Osteocyte (in vitro differentiated cells): ENCODE data around the gene DDX56. TPM values are rescaled to one million over a fixed set of nuclear protein-coding genes. Genes with fewer than 3 reads are reported as not detected.

Source experiments
- DNase-seq: peaks from one replicate; pipeline ENCODE4 v3.0.0; 2021; ENCODE audit warnings: mixed read lengths; ENCODE audit not compliant: unreplicated experiment; ENCODE audit errors: extremely low spot score
- H3K27ac Mint-ChIP-seq: one replicate; pipeline ENCODE4 v1.8.0; 2021; ENCODE audit warnings: mild to moderate bottlenecking, mixed read lengths; ENCODE audit not compliant: unreplicated experiment
- H3K27me3 Mint-ChIP-seq: one replicate; pipeline ENCODE4 v1.8.0; 2021; ENCODE audit warnings: mixed read lengths; ENCODE audit not compliant: unreplicated experiment
- H3K36me3 Mint-ChIP-seq: one replicate; pipeline ENCODE4 v1.8.0; 2021; ENCODE audit warnings: mixed read lengths; ENCODE audit not compliant: unreplicated experiment
- H3K4me1 Mint-ChIP-seq: one replicate; pipeline ENCODE4 v1.8.0; 2021; ENCODE audit warnings: mixed read lengths; ENCODE audit not compliant: unreplicated experiment
- H3K4me3 Mint-ChIP-seq: one replicate; pipeline ENCODE4 v1.8.0; 2021; ENCODE audit warnings: mild to moderate bottlenecking, moderate library complexity, mixed read lengths; ENCODE audit not compliant: unreplicated experiment
- H3K9me3 Mint-ChIP-seq: one replicate; pipeline ENCODE4 v1.8.0; 2021; ENCODE audit warnings: mixed read lengths; ENCODE audit not compliant: unreplicated experiment
- total RNA-seq: library from RNA; stranded (reverse); gene quantifications from 2 replicates; pipeline ENCODE4 v1.2.1, GENCODE V29; 2021
- TF ChIP-seq, protein P1 (sequence below): fragments of 200-600 bp; sonication (generic); IDR thresholded peaks from 2 replicates; pipeline ENCODE4 v1.5.0; 2021; ENCODE audit warnings: antibody characterized with exemption, mild to moderate bottlenecking, moderate library complexity

DDX56 gene
- total RNA-seq, 1 donor from 2014 or later: 67.0 TPM

DNA sequence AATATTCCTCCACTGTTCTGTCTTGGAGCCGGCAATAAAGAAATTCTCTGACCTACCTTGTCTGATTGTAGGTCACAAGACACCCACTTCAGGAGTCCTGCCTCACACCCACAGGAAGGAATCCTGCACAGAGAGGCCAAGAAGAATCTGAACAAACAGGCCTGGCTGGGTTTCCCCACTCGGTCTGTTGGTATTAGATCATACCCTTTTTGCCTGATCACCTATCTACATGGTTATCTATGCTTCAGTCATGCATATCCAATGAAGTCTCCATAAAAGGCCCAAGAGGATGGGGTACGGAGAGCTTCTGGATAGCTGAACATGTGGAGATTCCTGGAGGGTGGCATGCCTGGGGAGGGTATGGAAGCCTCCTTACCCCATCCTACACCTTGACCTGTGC, 45.0 kb upstream of the DDX56 start:
- peaks cover 5% of the 10 kb centered on the region for H3K36me3 Mint-ChIP-seq
- DNase-seq: no peak
- H3K4me1 Mint-ChIP-seq: peaks cover 46% of the 10 kb centered on the region
- H3K9me3 Mint-ChIP-seq: no peaks in the 10 kb centered on the region
- H3K27me3 Mint-ChIP-seq: no peaks in the 10 kb centered on the region
- TF ChIP-seq, protein P1, sequence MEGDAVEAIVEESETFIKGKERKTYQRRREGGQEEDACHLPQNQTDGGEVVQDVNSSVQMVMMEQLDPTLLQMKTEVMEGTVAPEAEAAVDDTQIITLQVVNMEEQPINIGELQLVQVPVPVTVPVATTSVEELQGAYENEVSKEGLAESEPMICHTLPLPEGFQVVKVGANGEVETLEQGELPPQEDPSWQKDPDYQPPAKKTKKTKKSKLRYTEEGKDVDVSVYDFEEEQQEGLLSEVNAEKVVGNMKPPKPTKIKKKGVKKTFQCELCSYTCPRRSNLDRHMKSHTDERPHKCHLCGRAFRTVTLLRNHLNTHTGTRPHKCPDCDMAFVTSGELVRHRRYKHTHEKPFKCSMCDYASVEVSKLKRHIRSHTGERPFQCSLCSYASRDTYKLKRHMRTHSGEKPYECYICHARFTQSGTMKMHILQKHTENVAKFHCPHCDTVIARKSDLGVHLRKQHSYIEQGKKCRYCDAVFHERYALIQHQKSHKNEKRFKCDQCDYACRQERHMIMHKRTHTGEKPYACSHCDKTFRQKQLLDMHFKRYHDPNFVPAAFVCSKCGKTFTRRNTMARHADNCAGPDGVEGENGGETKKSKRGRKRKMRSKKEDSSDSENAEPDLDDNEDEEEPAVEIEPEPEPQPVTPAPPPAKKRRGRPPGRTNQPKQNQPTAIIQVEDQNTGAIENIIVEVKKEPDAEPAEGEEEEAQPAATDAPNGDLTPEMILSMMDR: no peak
- no peak overlapping the region for H3K27ac Mint-ChIP-seq
- H3K4me3 Mint-ChIP-seq: no peak overlapping the region

DNA sequence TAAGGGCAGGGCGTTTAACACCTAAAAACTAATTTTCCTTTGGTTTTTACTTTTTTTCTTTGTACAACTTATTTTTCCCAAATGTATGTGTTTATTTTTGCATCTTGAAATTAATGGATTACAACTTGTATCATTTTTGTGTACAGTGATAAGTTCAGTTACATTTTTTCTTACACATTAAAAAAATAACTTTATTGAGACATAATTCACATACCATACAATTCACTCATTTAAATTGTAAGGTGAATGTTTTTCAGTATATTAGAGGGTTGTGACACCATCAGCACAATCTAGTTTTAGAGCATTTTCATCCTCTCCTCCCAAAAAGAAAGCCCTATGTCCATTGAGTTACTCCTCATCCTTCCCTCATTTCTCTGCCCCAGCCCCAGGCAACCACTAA, 44.3 kb upstream of the DDX56 start:
- peaks cover 43% of the 10 kb centered on the region for H3K4me1 Mint-ChIP-seq
- H3K27ac Mint-ChIP-seq: peak overlapping the region; percentile 68
- H3K9me3 Mint-ChIP-seq: no peaks in the 10 kb centered on the region
- peaks cover 5% of the 10 kb centered on the region for H3K36me3 Mint-ChIP-seq
- DNase-seq: no peak
- TF ChIP-seq, protein P1: no peak
- H3K4me3 Mint-ChIP-seq: no peak overlapping the region
- no peaks in the 10 kb centered on the region for H3K27me3 Mint-ChIP-seq

GRCh38 chr7:44617225-44617890, 43.6 kb upstream of the DDX56 start:
- Mint-ChIP-seq H3K4me3 (no peak overlapping the region), H3K27me3 (no peaks in the 10 kb centered on the region), H3K4me1 (peaks cover 36% of the 10 kb centered on the region), H3K36me3 (peaks cover 5% of the 10 kb centered on the region), H3K9me3 (no peaks in the 10 kb centered on the region), H3K27ac (peak overlapping the region; percentile 68)
- no peak for DNase-seq
- TF ChIP-seq, protein P1: no peak

- TF ChIP-seq, protein P1: no peak
These were observed 42.8 kb upstream of the DDX56 start for GRCh38 chr7:44616545-44616944.

DNA sequence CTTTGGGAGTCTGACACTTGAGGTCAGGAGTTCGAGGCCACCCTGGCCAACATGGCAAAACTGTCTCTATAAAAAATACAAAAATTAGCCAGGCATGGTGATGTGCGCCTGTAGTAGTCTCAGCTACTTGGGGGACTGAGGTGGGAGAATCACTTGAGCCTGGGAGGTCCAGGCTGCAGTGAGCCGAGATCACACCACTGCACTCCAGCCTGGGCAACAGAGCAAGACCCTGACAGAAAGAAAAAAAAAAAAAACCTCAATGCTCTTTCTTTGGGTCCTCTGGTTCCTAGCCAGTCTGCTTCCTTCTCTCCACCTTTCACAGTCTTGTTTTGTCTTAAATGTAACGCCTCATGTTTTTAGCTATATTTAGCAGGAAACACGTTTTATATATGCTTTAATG, 42.1 kb upstream of the DDX56 start:
- H3K4me1 Mint-ChIP-seq: peaks cover 33% of the 10 kb centered on the region
- no peak for DNase-seq
- no peaks in the 10 kb centered on the region for H3K9me3 Mint-ChIP-seq
- TF ChIP-seq, protein P1: no peak
- no peak overlapping the region for H3K4me3 Mint-ChIP-seq
- no peaks in the 10 kb centered on the region for H3K27me3 Mint-ChIP-seq
- H3K36me3 Mint-ChIP-seq: peaks cover 5% of the 10 kb centered on the region
- H3K27ac Mint-ChIP-seq: no peak overlapping the region

More at GRCh38 chr7:44616545-44616944, 42.8 kb upstream of the DDX56 start:
- H3K4me3 Mint-ChIP-seq: no peak overlapping the region
- no peaks in the 10 kb centered on the region for H3K9me3 Mint-ChIP-seq
- H3K27me3 Mint-ChIP-seq: no peaks in the 10 kb centered on the region
- H3K4me1 Mint-ChIP-seq: peaks cover 39% of the 10 kb centered on the region
- H3K27ac Mint-ChIP-seq: no peak overlapping the region
- no peak for DNase-seq
- H3K36me3 Mint-ChIP-seq: peaks cover 5% of the 10 kb centered on the region
